Transverse colon (tissue), 4 donors: ENCODE results near the gene TAP1. TPM values are rescaled to one million over a fixed set of nuclear protein-coding genes. Genes with fewer than 3 reads are reported as not detected.

Experiments
- DNase-seq: peaks from one replicate; pipeline ENCODE4 v3.0.0-alpha.2; 2019
- H3K27ac ChIP-seq, 4 donors: fragments of 200-600 bp; sonication (generic); 2 replicates each; pipeline ENCODE4 v1.5.1; 2016 to 2018; ENCODE audit warnings: inconsistent platforms in 4 of 4
- H3K27me3 ChIP-seq: fragments of 200-600 bp; sonication (generic); 2 replicates; pipeline ENCODE4 v1.5.1; 2017; ENCODE audit warnings: inconsistent platforms
- H3K36me3 ChIP-seq, 4 donors: fragments of 200-600 bp; sonication (generic); 2 replicates each; pipeline ENCODE4 v1.5.1; 2017 to 2019; ENCODE audit warnings: inconsistent platforms in 4 of 4
- H3K4me1 ChIP-seq, 4 donors: fragments of 200-600 bp; sonication (generic); 2 replicates each; pipeline ENCODE4 v1.5.1; 2017 to 2020; ENCODE audit warnings: inconsistent platforms in 4 of 4
- H3K4me3 ChIP-seq, 4 donors: fragments of 200-600 bp; sonication (generic); 1 replicate in 1 of 4; 2 replicates in 3 of 4; pipeline versions ENCODE4 v1.5.1 to v1.6.1; 2017 to 2019; ENCODE audit warnings: inconsistent platforms in 4 of 4
- H3K9me3 ChIP-seq, 2 donors: fragments of 200-600 bp; sonication (generic); 2 replicates each; pipeline ENCODE4 v1.5.1; 2017 to 2019; ENCODE audit warnings: inconsistent platforms in 2 of 2
- CTCF ChIP-seq, 5 experiments: fragments of 200-600 bp in 3 of 5; fragments of 450-650 bp in 2 of 5; sonication (generic) in 3 of 5; IDR thresholded peaks; 1 replicate in 2 of 5; 2 replicates in 3 of 5; pipeline ENCODE4 v1.5.1; 2016 to 2017; ENCODE audit warnings: antibody characterized with exemption in 5 of 5, inconsistent platforms in 3 of 5, mild to moderate bottlenecking in 2 of 5, moderate library complexity in 1 of 5
- EP300 ChIP-seq: sonication (generic); formaldehyde crosslinking; IDR thresholded peaks from one replicate; pipeline ENCODE4 v1.6.1; 2017; ENCODE audit warnings: antibody characterized with exemption, low read depth
- POLR2A ChIP-seq: fragments of 450-650 bp; IDR thresholded peaks from one replicate; pipeline ENCODE4 v1.6.1; 2016; ENCODE audit warnings: antibody characterized with exemption, mild to moderate bottlenecking, moderate library complexity
- POLR2AphosphoS5 ChIP-seq, 3 donors: sonication (generic); formaldehyde crosslinking; IDR thresholded peaks; one replicate each; pipeline ENCODE4 v1.6.1; 2016; ENCODE audit warnings: antibody characterized with exemption in 3 of 3
- WGBS, 2 donors: methylation state at CpG; one replicate each; pipeline ENCODE4 v1.1.5; 2018; ENCODE audit warnings: low coverage in 1 of 2; 5-methylcytosine and 5-hydroxymethylcytosine counted together
- in situ Hi-C, 4 donors: fragments of 200-750 bp; cut with MboI; loops; one replicate each; pipeline versions ENCODE4 v1.15.0 to v1.15.1; 2017; ENCODE audit warnings: low sequenced_read_pairs in 3 of 4, low pct_ligation_motif_present in 1 of 4, low pct_unique_long_range_greater_than_20kb in 1 of 4
- intact Hi-C: fragments of 100-400 bp; cut with DNase I; formaldehyde crosslinking; loops from one replicate; pipeline ENCODE4 v1.15.1; 2023; ENCODE audit warnings: low total_unique reads
- total RNA-seq, 4 donors: library from RNA; depleted of rRNA; stranded (reverse); fragments of >200 nt; gene quantifications; one replicate each; pipeline ENCODE4 v1.1.0, GENCODE V29; 2016

Gene TAP1
- total RNA-seq: 10 to 100 TPM; 63.2 to 87.9 (median 75.3) TPM

- Histone ChIP-seq H3K36me3 (peaks cover 0 to 33% (median 4%) of the 10 kb centered on the region in 4 donors), H3K4me3 (peak within 1 kb of the TSS; percentile 72 to 91 (median 82)), H3K27ac (peak within 1 kb of the TSS; percentile 98 to 99 (median 99)), H3K27me3 (no peaks in the 10 kb centered on the region), H3K4me1 (peaks cover 9 to 40% (median 18%) of the 10 kb centered on the region in 4 donors), H3K9me3 (no peaks in the 10 kb centered on the region)
- in situ Hi-C loops: no loop called here
- TF ChIP-seq CTCF (IDR thresholded peaks at IDR 0.05) (peak; percentile 75 to 97 (median 82)), POLR2A (peak; percentile 97), EP300 (peak; percentile 59), POLR2AphosphoS5 (IDR thresholded peaks at IDR 0.05) (peak; percentile 88 to 96 (median 90))
- DNase-seq: peak; percentile 97
- intact Hi-C loops: no loop called here
- WGBS, 2 donors: 0% methylated on average over 48 of the region's 68 CpGs; no CpG with 5 or more reads in 1 of the 2 donors
These were observed at the start of gene TAP1, which contains the start of gene PSMB9 for GRCh38 chr6:32853541-32854375. TSS of gene TAP1 (minus strand) at chr6:32853704. CDS start at chr6:32853636, 68 bp downstream. TSS of gene PSMB9 (plus strand) at chr6:32854192. CDS start at chr6:32854230, 38 bp downstream.

DNA sequence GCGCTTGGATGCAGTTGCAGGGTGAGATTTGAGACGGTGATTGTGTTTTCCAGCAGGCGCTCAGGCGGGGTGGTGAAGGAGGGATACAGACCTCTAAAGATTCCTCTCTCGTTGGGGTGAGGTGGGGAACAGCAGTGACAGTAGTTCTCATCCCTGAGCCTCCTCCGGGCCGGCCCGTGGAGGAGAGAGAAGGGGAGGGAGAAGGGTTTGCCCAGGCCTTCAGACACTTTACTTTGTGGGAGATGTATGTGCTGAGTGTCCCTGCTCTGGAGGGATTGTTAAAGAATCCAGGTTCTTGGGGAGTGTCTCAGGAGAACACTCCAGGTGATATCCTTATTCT, 41.5 kb upstream of the TAP1 start:
- Histone ChIP-seq H3K4me3 (peak overlapping the region; percentile 39 to 88 (median 68)), H3K9me3 (no peaks in the 10 kb centered on the region), H3K4me1 (peaks cover 3 to 19% (median 12%) of the 10 kb centered on the region in 4 donors), H3K36me3 (no peaks in the 10 kb centered on the region), H3K27ac (peak overlapping the region; percentile 92 to 99 (median 94)), H3K27me3 (no peaks in the 10 kb centered on the region)
- 0% methylated on average over 8 of the region's 8 CpGs; no CpG with 5 or more reads in 1 of the 2 donors for WGBS, 2 donors
- no peak for TF ChIP-seq CTCF (IDR thresholded peaks at IDR 0.05)
- TF ChIP-seq POLR2AphosphoS5 (IDR thresholded peaks at IDR 0.05): no peak
- no peak for TF ChIP-seq EP300
- no peak for TF ChIP-seq POLR2A
- DNase-seq: no peak
- intact Hi-C loops: no loop called here
- in situ Hi-C loops: loop anchor here in 1 of 4 donors (25.0 kb wide), 1 partner anchor 92 kb away; no protein-coding TSS in a partner anchor

DNA sequence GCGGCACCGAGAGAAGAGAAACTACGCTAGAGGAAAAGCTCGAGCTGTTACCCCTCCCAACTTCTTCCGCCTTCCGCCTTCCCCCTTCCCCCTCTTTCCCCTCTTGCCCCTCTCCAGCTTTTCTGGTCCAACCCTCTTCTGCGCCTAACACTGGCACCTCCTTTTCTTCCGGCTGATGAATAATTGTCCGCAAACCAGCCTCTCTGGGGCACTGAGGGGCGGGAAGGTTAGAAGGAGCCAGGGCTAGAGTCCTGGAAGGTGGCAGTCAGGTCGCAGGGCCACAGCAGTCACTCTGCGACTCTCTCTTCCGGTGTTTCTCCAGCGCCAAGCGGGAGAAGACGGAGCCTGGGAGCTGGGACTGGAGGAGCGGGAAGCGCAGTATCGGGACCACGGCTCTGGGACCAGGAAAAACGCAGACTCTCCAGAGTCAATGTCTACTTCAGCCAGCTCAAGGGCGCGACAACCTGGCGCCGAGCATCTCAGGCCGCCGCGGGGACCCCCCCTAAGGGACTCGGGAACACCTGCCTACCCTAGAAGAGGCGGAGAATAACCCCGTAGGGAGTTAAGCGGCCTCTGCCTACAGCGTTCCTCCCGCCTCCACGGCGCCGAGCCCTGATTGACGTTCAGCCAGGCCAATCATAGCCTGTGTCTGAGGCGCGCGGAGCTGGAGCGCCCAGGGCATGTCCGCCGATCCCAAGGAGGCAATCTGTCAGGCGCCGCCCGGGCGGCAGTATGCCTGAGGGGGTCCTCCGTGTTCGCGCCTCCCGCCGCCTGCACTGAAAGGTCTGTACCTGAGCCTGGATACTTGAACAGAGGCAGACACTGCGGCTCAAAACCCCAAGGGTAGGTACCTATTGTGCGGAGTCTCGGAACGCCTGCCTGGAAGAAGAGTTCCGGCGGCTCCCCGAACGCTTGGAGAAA, 40.8 kb upstream of the TAP1 start:
- intact Hi-C loops: no loop called here
- in situ Hi-C loops: loop anchor here in 1 of 4 donors (25.0 kb wide), 1 partner anchor 93 kb away; no protein-coding TSS in a partner anchor
- 0 to 1% methylated on average over 7 to 48 of the region's 61 CpGs for WGBS, 2 donors

More for the DNA sequence above, 40.8 kb upstream of the TAP1 start:
- TF ChIP-seq POLR2AphosphoS5 (IDR thresholded peaks at IDR 0.05): peak; percentile 84 to 92 (median 89)
- no peak for TF ChIP-seq CTCF (IDR thresholded peaks at IDR 0.05)
- no peak for TF ChIP-seq EP300
- peak; percentile 89 for TF ChIP-seq POLR2A
- Histone ChIP-seq H3K27me3 (no peaks in the 10 kb centered on the region), H3K4me1 (peaks cover 3 to 19% (median 12%) of the 10 kb centered on the region in 4 donors), H3K36me3 (no peaks in the 10 kb centered on the region), H3K4me3 (peak overlapping the region; percentile 39 to 88 (median 68)), H3K9me3 (no peaks in the 10 kb centered on the region), H3K27ac (peak overlapping the region; percentile 92 to 99 (median 94))
- DNase-seq: peak; percentile 96
